AG04450 (cell line): ENCODE data around the gene ARG2. TPM values are rescaled to one million over a fixed set of nuclear protein-coding genes. Genes with fewer than 3 reads are reported as not detected.
"Not testable (repeated sequence)": the region's sequence is repeated elsewhere in the genome, so short reads cannot be mapped to it uniquely, and the experiment has no call there.

Experiments
- CTCF ChIA-PET: fragments of 300-600, 350-600 bp; formaldehyde crosslinking; extraction: SDS; loops from one replicate; lab custom pipeline; 2022; ENCODE audit warnings: antibody characterized with exemption, inconsistent platforms; lab: Charles Lee
- POLR2A ChIA-PET: fragments of 350-600 bp; formaldehyde crosslinking; extraction: SDS; loops from one replicate; lab custom pipeline; 2021; ENCODE audit warnings: antibody characterized with exemption, inconsistent platforms; lab: Yijun Ruan, JAX
- DNase-seq: peaks from one replicate; pipeline ENCODE4 v3.0.0-alpha.2; 2011; ENCODE audit warnings: low read depth, low spot score
- H3K27ac ChIP-seq: one replicate; pipeline ENCODE4 v1.5.1; 2012; ENCODE audit warnings: low read depth, low read length, control low read depth
- H3K27me3 ChIP-seq: one replicate; pipeline ENCODE4 v1.6.0; 2012; ENCODE audit warnings: low read length; ENCODE audit not compliant: control insufficient read depth, insufficient read depth
- H3K4me3 ChIP-seq: 2 replicates; pipeline ENCODE4 v1.5.1; 2011; ENCODE audit warnings: mild to moderate bottlenecking, low read depth, low read length, control low read depth
- H3K9me3 ChIP-seq: 2 replicates; pipeline ENCODE4 v1.5.1; 2012; ENCODE audit warnings: low read length; ENCODE audit not compliant: control insufficient read depth, insufficient read depth
- CTCF ChIP-seq: IDR thresholded peaks from 2 replicates; pipeline ENCODE4 v1.5.1; 2011; ENCODE audit warnings: low read depth, low read length, control low read depth, inconsistent platforms
- polyA plus RNA-seq: library from polyadenylated mRNA; depleted of rRNA; stranded (reverse); fragments of >200 nt; gene quantifications from 2 replicates; pipeline ENCODE4 v1.2.3, GENCODE V29; 2011

Gene ARG2
- polyA plus RNA-seq, 1 experiment: 2.6 TPM

- no peak overlapping the region for H3K4me3 ChIP-seq
- POLR2A ChIA-PET: no interaction called here
- peaks cover 5% of the 10 kb centered on the region for H3K27me3 ChIP-seq
- no peak for DNase-seq
- CTCF ChIA-PET: interaction anchor here (0.5 to 8.3 kb wide), 26 partner anchors 8 to 1260 kb away, joined by 3 to 208 read pairs (median 4); partner anchors contain the start of genes ARG2, PIGH, RDH11 and RDH12
- no peak overlapping the region for H3K27ac ChIP-seq
- TF ChIP-seq CTCF: peak; percentile 85
- H3K9me3 ChIP-seq: no peaks in the 10 kb centered on the region
Measured at GRCh38 chr14:67583711-67584644, 35.7 kb upstream of the ARG2 start.

GRCh38 chr14:67584978-67585377 is 34.7 kb upstream of the ARG2 start:
- ChIA-PET POLR2A (no interaction called here), CTCF (interaction anchor here (0.7 to 8.3 kb wide), 21 partner anchors 9 to 1259 kb away, joined by 3 to 208 read pairs (median 5); partner anchors contain the start of genes ARG2, PIGH, RDH11 and RDH12)
- no peak overlapping the region for H3K27ac ChIP-seq
- TF ChIP-seq CTCF: no peak
- H3K4me3 ChIP-seq: no peak overlapping the region
- H3K27me3 ChIP-seq: peaks cover 3% of the 10 kb centered on the region
- DNase-seq: no peak
- no peaks in the 10 kb centered on the region for H3K9me3 ChIP-seq

GRCh38 chr14:67586369-67586768 is 33.4 kb upstream of the ARG2 start:
- CTCF ChIA-PET: interaction anchor here (0.8 to 8.3 kb wide), 6 partner anchors 16 to 159 kb away, joined by 3 to 208 read pairs (median 10); partner anchors contain the start of gene RDH12
- DNase-seq: no peak
- POLR2A ChIA-PET: interaction anchor here (0.7 kb wide), 1 partner anchor 184 kb away, joined by 3 read pairs; no protein-coding TSS in a partner anchor
- Histone ChIP-seq H3K27me3 (peaks cover 3% of the 10 kb centered on the region), H3K9me3 (no peaks in the 10 kb centered on the region), H3K4me3 (no peak overlapping the region), H3K27ac (no peak overlapping the region)
- no peak for TF ChIP-seq CTCF

- H3K27me3 ChIP-seq: no peaks in the 10 kb centered on the region
- H3K9me3 ChIP-seq: no peaks in the 10 kb centered on the region
- H3K27ac ChIP-seq: no peak overlapping the region
- ChIA-PET POLR2A (no interaction called here), CTCF (interaction anchor here (0.7 to 2.8 kb wide), 5 partner anchors 11 to 116 kb away, joined by 3 to 22 read pairs (median 12); partner anchors contain the start of gene PIGH)
- TF ChIP-seq CTCF: no peak
- DNase-seq: no peak
- no peak overlapping the region for H3K4me3 ChIP-seq
Measured at GRCh38 chr14:67589204-67589770, 30.4 kb upstream of the ARG2 start.

GRCh38 chr14:67593650-67594049 is 26.1 kb upstream of the ARG2 start:
- H3K27ac ChIP-seq, H3K27me3 ChIP-seq, DNase-seq, H3K4me3 ChIP-seq, H3K9me3 ChIP-seq, POLR2A ChIA-PET: not testable (repeated sequence)
- CTCF ChIA-PET: interaction anchor here (2.1 kb wide), 1 partner anchor 111 kb away, joined by 7 read pairs; no protein-coding TSS in a partner anchor
